ENCODE measurements around the gene CEACAM16.

DNA sequence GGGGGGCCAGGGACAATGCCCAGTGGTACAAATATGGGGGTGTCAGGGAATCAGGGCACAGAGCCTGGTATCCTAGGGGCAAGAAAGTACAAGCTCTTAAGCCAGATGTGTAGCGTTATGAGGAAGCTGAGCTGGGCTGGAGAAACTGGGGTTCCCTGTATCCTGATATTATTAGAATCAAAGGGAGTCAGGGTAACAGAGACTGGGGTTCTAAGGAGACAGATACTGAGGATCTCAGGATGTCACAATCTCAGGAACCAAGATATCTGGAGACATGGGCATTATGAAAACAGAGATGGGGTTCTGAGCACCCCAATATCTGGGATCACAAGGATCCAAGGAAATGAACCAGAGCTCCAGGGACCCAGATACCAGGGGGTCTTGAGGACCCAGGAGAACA is 50.3 kb downstream of the CEACAM16 start:
- TF ChIP-seq POLR2AphosphoS5 (IDR thresholded peaks at IDR 0.05; ENCODE audit: low read depth, low read length) (no peak), TAF1 (IDR thresholded peaks at IDR 0.05; ENCODE audit: low read depth, low read length) (no peak), POLR2A (IDR thresholded peaks at IDR 0.05; ENCODE audit: low read depth, low read length) (no peak), POU2F2 (IDR thresholded peaks at IDR 0.05; ENCODE audit: low read depth, low read length) (no peak), SPI1 (IDR thresholded peaks at IDR 0.05; ENCODE audit: low read depth, low read length) (no peak)
